Transverse colon (tissue), 4 donors: ENCODE measurements around the gene EHD2.
A peak's percentile ranks its signal among the peaks of the same experiment; 100 is the strongest.

Source experiments
- CTCF ChIP-seq, 5 experiments: fragments of 200-600 bp in 3 of 5; fragments of 450-650 bp in 2 of 5; sonication (generic) in 3 of 5; IDR thresholded peaks; 1 replicate in 2 of 5; 2 replicates in 3 of 5; pipeline ENCODE4 v1.5.1; 2016 to 2017; ENCODE audit warnings: antibody characterized with exemption in 5 of 5, inconsistent platforms in 3 of 5, mild to moderate bottlenecking in 2 of 5, moderate library complexity in 1 of 5
- EP300 ChIP-seq: sonication (generic); formaldehyde crosslinking; IDR thresholded peaks from one replicate; pipeline ENCODE4 v1.6.1; 2017; ENCODE audit warnings: antibody characterized with exemption, low read depth
- POLR2A ChIP-seq: fragments of 450-650 bp; IDR thresholded peaks from one replicate; pipeline ENCODE4 v1.6.1; 2016; ENCODE audit warnings: antibody characterized with exemption, mild to moderate bottlenecking, moderate library complexity
- POLR2AphosphoS5 ChIP-seq, 3 donors: sonication (generic); formaldehyde crosslinking; IDR thresholded peaks; one replicate each; pipeline ENCODE4 v1.6.1; 2016; ENCODE audit warnings: antibody characterized with exemption in 3 of 3

GRCh38 chr19:47663911-47664771 is 49.1 kb upstream of the EHD2 start:
- no peak for TF ChIP-seq CTCF (IDR thresholded peaks at IDR 0.05)
- TF ChIP-seq POLR2A = peak; percentile 18
- TF ChIP-seq POLR2AphosphoS5 (IDR thresholded peaks at IDR 0.05) = peak; percentile 71 to 76 (median 73)
- peak; percentile 95 for TF ChIP-seq EP300
